HEK293 (cell line): ENCODE measurements around the gene SLC8A3.

ENCODE experiments used
- CTCF ChIA-PET: fragments of 350-600 bp; formaldehyde crosslinking; extraction: SDS; loops from one replicate; lab custom pipeline; 2021; ENCODE audit warnings: antibody characterized with exemption; lab: Yijun Ruan, JAX
- POLR2A ChIA-PET: fragments of 300-600 bp; formaldehyde crosslinking; extraction: SDS; loops from one replicate; lab custom pipeline; 2020; ENCODE audit warnings: antibody characterized with exemption, inconsistent platforms; lab: Yijun Ruan, JAX
- H3K27ac ChIP-seq: fragments of 200-500 bp; sonication (Bioruptor generic); 2 replicates; pipeline ENCODE4 v1.5.1; 2014; ENCODE audit warnings: low read depth, low read length, control low read depth, inconsistent platforms; ENCODE audit errors: extremely low read depth
- H3K36me3 ChIP-seq, 2 experiments: fragments of 200-500 bp in 1 of 2; sonication (Bioruptor generic) in 1 of 2; 1 replicate in 1 of 2; 2 replicates in 1 of 2; pipeline ENCODE4 v1.5.1; 2014 to 2017; ENCODE audit warnings: inconsistent platforms in 2 of 2, low read length in 2 of 2; ENCODE audit not compliant: control insufficient read depth in 2 of 2, insufficient read depth in 1 of 2
- H3K4me1 ChIP-seq: fragments of 200-500 bp; sonication (Bioruptor generic); 2 replicates; pipeline ENCODE4 v1.5.1; 2014; ENCODE audit warnings: mild to moderate bottlenecking, low read length, inconsistent platforms; ENCODE audit not compliant: control insufficient read depth, insufficient read depth
- H3K4me3 ChIP-seq: 2 replicates; pipeline ENCODE4 v1.5.1; 2011; ENCODE audit warnings: low read depth, mild to moderate bottlenecking, control low read depth, low read length, moderate library complexity
- H3K9me3 ChIP-seq: fragments of 200-500 bp; sonication (Bioruptor generic); 2 replicates; pipeline ENCODE4 v1.5.1; 2014; ENCODE audit warnings: low read depth, low read length, inconsistent platforms; ENCODE audit not compliant: control insufficient read depth, insufficient read depth
- KLF9 ChIP-seq: fragments of 450-650 bp; formaldehyde crosslinking; IDR thresholded peaks from 2 replicates; pipeline ENCODE4 v1.5.1; 2016; ENCODE audit warnings: missing biosample characterization, missing genetic modification characterization, low read depth
- MZF1 ChIP-seq: fragments of 450-650 bp; formaldehyde crosslinking; IDR thresholded peaks from 2 replicates; pipeline ENCODE4 v1.5.1; 2017; ENCODE audit warnings: missing biosample characterization, missing genetic modification characterization, borderline replicate concordance
- REST ChIP-seq: fragments of 450-650 bp; formaldehyde crosslinking; IDR thresholded peaks from 2 replicates; pipeline ENCODE4 v1.5.1; 2016; ENCODE audit warnings: missing biosample characterization, missing genetic modification characterization
- SCRT1 ChIP-seq: fragments of 450-650 bp; formaldehyde crosslinking; IDR thresholded peaks from 2 replicates; pipeline ENCODE4 v1.5.1; 2016; ENCODE audit warnings: missing biosample characterization, missing genetic modification characterization, borderline replicate concordance
- SP2 ChIP-seq: fragments of 450-650 bp; formaldehyde crosslinking; IDR thresholded peaks from 2 replicates; pipeline ENCODE4 v1.5.1; 2016; ENCODE audit warnings: missing biosample characterization, missing genetic modification characterization
- ZBTB17 ChIP-seq: fragments of 450-650 bp; formaldehyde crosslinking; IDR thresholded peaks from 2 replicates; pipeline ENCODE4 v1.5.1; 2016; ENCODE audit warnings: missing biosample characterization, missing genetic modification characterization
- ZBTB44 ChIP-seq: fragments of 450-650 bp; IDR thresholded peaks from 2 replicates; pipeline ENCODE4 v1.5.1; 2018; ENCODE audit warnings: missing biosample characterization, mild to moderate bottlenecking, missing genetic modification characterization
- ZNF140 ChIP-seq: fragments of 450-650 bp; formaldehyde crosslinking; IDR thresholded peaks from 2 replicates; pipeline ENCODE4 v1.5.1; 2016; ENCODE audit warnings: missing biosample characterization, missing genetic modification characterization
- ZNF223 ChIP-seq: fragments of 450-650 bp; formaldehyde crosslinking; IDR thresholded peaks from 2 replicates; pipeline ENCODE4 v1.5.1; 2016; ENCODE audit warnings: missing biosample characterization, missing genetic modification characterization
- ZNF350 ChIP-seq: fragments of 450-650 bp; formaldehyde crosslinking; IDR thresholded peaks from 2 replicates; pipeline ENCODE4 v1.5.0; 2017; ENCODE audit warnings: missing biosample characterization, mild to moderate bottlenecking, missing genetic modification characterization
- ZNF449 ChIP-seq: fragments of 450-650 bp; formaldehyde crosslinking; IDR thresholded peaks from 2 replicates; pipeline ENCODE4 v1.5.1; 2017; ENCODE audit warnings: missing biosample characterization, mild to moderate bottlenecking, missing genetic modification characterization, moderate library complexity
- ZNF600 ChIP-seq: fragments of 450-650 bp; formaldehyde crosslinking; IDR thresholded peaks from 2 replicates; pipeline ENCODE4 v1.5.1; 2016; ENCODE audit warnings: missing biosample characterization, missing genetic modification characterization
- ZNF624 ChIP-seq: fragments of 450-650 bp; formaldehyde crosslinking; IDR thresholded peaks from 2 replicates; pipeline ENCODE4 v1.5.1; 2017; ENCODE audit warnings: missing biosample characterization, missing genetic modification characterization
- ZNF777 ChIP-seq: fragments of 450-650 bp; formaldehyde crosslinking; IDR thresholded peaks from 2 replicates; pipeline ENCODE4 v1.5.1; 2017; ENCODE audit warnings: missing biosample characterization, missing genetic modification characterization, borderline replicate concordance
- ZNF785 ChIP-seq: fragments of 450-650 bp; formaldehyde crosslinking; IDR thresholded peaks from 2 replicates; pipeline ENCODE4 v1.5.1; 2016; ENCODE audit warnings: missing biosample characterization, missing genetic modification characterization
- ZSCAN30 ChIP-seq: fragments of 450-650 bp; IDR thresholded peaks from 2 replicates; pipeline ENCODE4 v1.5.1; 2018; ENCODE audit warnings: missing biosample characterization, mild to moderate bottlenecking, missing genetic modification characterization, moderate library complexity
- TF ChIP-seq, protein P1 (sequence below): fragments of 450-650 bp; formaldehyde crosslinking; IDR thresholded peaks from 2 replicates; pipeline ENCODE4 v1.5.1; 2016; ENCODE audit warnings: missing biosample characterization, missing genetic modification characterization
- TF ChIP-seq, protein P2 (sequence below): fragments of 450-650 bp; formaldehyde crosslinking; IDR thresholded peaks from 2 replicates; pipeline ENCODE4 v1.5.1; 2016; ENCODE audit warnings: missing biosample characterization, missing genetic modification characterization

The SLC8A3 gene

DNA sequence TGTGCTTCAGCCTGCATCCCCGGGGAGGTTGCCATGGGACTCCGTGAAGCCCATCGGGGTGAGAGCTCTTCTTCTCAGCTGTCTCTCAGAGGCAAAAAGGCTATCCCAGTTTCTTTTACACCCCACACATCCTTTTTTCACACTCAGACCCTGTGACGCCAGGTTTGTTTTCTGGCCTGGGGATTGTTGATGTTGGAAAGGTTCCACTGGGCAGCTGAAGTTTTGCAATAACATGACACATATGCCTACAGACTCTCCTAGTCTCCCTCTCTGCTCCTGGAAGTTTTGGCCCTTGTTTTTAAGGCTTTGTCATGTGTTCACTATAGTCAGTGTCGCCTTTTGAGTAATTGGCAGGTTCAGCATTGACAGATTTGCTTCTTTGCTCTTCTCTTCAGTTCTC is 190.9 kb downstream of the SLC8A3 start (continued):
- TF ChIP-seq REST (tag by site-specific recombination), result no peak
- TF ChIP-seq ZNF624, result no peak
- no peak for TF ChIP-seq ZNF350 (tag by site-specific recombination)
- no peak for TF ChIP-seq ZSCAN30 (tag by site-specific recombination)
- TF ChIP-seq MZF1 (tag by site-specific recombination), result no peak
- TF ChIP-seq, protein P1, sequence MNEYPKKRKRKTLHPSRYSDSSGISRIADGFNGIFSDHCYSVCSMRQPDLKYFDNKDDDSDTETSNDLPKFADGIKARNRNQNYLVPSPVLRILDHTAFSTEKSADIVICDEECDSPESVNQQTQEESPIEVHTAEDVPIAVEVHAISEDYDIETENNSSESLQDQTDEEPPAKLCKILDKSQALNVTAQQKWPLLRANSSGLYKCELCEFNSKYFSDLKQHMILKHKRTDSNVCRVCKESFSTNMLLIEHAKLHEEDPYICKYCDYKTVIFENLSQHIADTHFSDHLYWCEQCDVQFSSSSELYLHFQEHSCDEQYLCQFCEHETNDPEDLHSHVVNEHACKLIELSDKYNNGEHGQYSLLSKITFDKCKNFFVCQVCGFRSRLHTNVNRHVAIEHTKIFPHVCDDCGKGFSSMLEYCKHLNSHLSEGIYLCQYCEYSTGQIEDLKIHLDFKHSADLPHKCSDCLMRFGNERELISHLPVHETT (tag by site-specific recombination), result peak; percentile 69; the same call in 1 of the 2 replicates
- TF ChIP-seq SCRT1 (tag by site-specific recombination), result no peak
- TF ChIP-seq ZBTB17 (tag by site-specific recombination), result peak; percentile 55
- TF ChIP-seq ZNF777 (tag by site-specific recombination), result no peak
- no peak for TF ChIP-seq ZNF140 (tag by site-specific recombination)
- TF ChIP-seq, protein P2, sequence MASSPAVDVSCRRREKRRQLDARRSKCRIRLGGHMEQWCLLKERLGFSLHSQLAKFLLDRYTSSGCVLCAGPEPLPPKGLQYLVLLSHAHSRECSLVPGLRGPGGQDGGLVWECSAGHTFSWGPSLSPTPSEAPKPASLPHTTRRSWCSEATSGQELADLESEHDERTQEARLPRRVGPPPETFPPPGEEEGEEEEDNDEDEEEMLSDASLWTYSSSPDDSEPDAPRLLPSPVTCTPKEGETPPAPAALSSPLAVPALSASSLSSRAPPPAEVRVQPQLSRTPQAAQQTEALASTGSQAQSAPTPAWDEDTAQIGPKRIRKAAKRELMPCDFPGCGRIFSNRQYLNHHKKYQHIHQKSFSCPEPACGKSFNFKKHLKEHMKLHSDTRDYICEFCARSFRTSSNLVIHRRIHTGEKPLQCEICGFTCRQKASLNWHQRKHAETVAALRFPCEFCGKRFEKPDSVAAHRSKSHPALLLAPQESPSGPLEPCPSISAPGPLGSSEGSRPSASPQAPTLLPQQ, result peak; percentile 59
- no peak for TF ChIP-seq ZNF223 (tag by site-specific recombination)
- no peak for TF ChIP-seq SP2 (tag by site-specific recombination)
- TF ChIP-seq ZNF600 (tag by site-specific recombination), result peak; percentile 64; the same call in 1 of the 2 replicates
- TF ChIP-seq ZNF785 (tag by site-specific recombination), result no peak
- peak; percentile 40; the same call in 1 of the 2 replicates for TF ChIP-seq ZBTB44 (tag by site-specific recombination)

- CTCF ChIA-PET, result interaction anchor here (0.8 to 3.2 kb wide), 2 partner anchors 17 to 119 kb away, joined by 6 to 17 read pairs; no protein-coding TSS in a partner anchor
- POLR2A ChIA-PET, result no interaction called here
Observed at GRCh38 chr14:69996216-69996615, 192.5 kb downstream of the SLC8A3 start.

More at GRCh38 chr14:69996216-69996615, 192.5 kb downstream of the SLC8A3 start:
- Histone ChIP-seq H3K4me3 (no peak overlapping the region), H3K9me3 (no peaks in the 10 kb centered on the region), H3K36me3 (peaks cover 0 to 6% of the 10 kb centered on the region in 2 experiments; a peak in 1 of 3 replicates), H3K4me1 (peaks cover 28% of the 10 kb centered on the region), H3K27ac (no peak overlapping the region)
- TF ChIP-seq ZNF449 (tag by site-specific recombination) (peak; percentile 70; the same call in 1 of the 2 replicates), KLF9 (no peak)
